HG03064 (cell line): ENCODE data around the gene GHITM.

Experiments
- ATAC-seq: cut with Tn5 transposase; IDR thresholded peaks from one replicate; pipeline ENCODE4 v1.9.1; 2021; ENCODE audit warnings: low read depth; ENCODE audit not compliant: unreplicated experiment

The GHITM gene

DNA sequence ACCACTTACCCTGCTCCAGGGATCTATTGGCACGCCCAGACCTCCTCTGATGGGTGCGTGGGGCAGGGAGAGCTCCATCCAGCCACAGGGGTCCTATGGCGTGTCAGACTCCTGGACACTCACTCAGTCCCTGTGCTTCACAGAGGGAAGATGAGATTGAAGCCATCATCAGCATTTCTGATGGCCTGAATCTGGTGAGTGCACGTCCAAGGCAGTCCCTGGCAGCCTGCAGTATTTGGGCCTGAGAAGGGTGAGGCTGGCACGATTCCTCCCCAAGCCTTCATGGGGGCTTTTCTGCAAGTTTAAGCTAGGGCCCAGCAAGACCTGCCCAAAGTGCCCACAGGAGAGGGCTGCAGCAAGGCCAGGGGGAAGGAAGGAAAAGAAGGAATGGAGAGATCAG lies 58.3 kb downstream of the GHITM start:
- ATAC-seq: no peak

- ATAC-seq: no peak
Observed at GRCh38 chr10:84198206-84198915, 59.1 kb downstream of the GHITM start.

DNA sequence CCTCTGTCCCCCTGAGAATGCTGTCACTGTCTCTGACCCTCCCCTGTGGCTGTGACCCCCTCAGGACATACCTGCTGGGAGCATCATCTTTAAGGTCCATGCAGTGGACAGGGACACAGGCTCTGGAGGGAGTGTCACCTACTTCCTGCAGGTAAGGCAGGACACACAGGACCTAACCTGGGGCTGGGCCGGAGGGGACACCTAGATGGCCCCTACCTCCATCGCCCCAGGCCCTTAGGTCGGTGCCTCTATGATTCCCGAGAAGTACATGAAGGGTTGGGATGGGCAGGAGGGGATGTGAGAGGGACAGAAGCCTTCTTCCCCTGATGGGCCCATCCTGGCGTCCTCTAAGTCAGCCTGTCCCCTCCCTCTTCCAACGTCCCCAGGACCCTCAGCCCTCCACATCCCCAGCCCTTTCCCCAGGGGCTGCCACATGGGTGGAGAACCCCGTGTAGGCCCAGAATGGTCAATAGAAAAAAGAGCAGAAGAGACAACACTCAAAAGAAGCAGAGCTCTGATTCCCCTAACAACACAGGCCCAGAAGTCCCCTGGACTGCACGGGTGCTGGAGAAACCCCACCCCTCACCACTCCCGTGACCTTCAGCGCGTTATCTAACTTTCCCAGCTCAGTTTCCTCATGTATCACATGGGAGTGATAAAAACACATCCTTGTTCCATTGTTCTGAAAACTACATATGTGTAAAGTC lies 61.4 kb downstream of the GHITM start:
- no peak for ATAC-seq

- ATAC-seq: no peak
Observed at GRCh38 chr10:84201244-84201606, 61.9 kb downstream of the GHITM start.

- no peak for ATAC-seq
Observed at GRCh38 chr10:84201682-84202081, 62.4 kb downstream of the GHITM start.

GRCh38 chr10:84202349-84202748 lies 63.0 kb downstream of the GHITM start:
- no peak for ATAC-seq
